ENCODE results near the gene SLC41A2.

SLC41A2 gene

GRCh38 chr12:104975587-104976343 is 17.7 kb upstream of the SLC41A2 start:
- no peak for TF ChIP-seq ZC3H10 (CRISPR knock-in tag; IDR thresholded peaks at IDR 0.05)
- TF ChIP-seq ZFP3 (CRISPR knock-in tag; IDR thresholded peaks at IDR 0.05), result no peak
- no peak for TF ChIP-seq OSR1 (CRISPR knock-in tag; IDR thresholded peaks at IDR 0.05)
- TF ChIP-seq ESRRG (CRISPR knock-in tag; IDR thresholded peaks at IDR 0.05), result no peak
- no peak for TF ChIP-seq TCF4 (CRISPR knock-in tag; IDR thresholded peaks at IDR 0.05; ENCODE audit: borderline replicate concordance)
- no peak for TF ChIP-seq PATZ1 (CRISPR knock-in tag; IDR thresholded peaks at IDR 0.05; ENCODE audit: borderline replicate concordance)
- no peak for TF ChIP-seq BACH2 (CRISPR knock-in tag; IDR thresholded peaks at IDR 0.05; ENCODE audit: borderline replicate concordance)
- TF ChIP-seq ARNTL (CRISPR knock-in tag; IDR thresholded peaks at IDR 0.05; ENCODE audit: borderline replicate concordance, low read depth), result no peak
- no peak for TF ChIP-seq CSRNP3 (CRISPR knock-in tag; IDR thresholded peaks at IDR 0.05)
- no peak for TF ChIP-seq RARB (CRISPR knock-in tag; IDR thresholded peaks at IDR 0.05)
- ATAC-seq, result no peak

- TF ChIP-seq PATZ1 (CRISPR knock-in tag; IDR thresholded peaks at IDR 0.05; ENCODE audit: borderline replicate concordance) (no peak), ARNTL (CRISPR knock-in tag; IDR thresholded peaks at IDR 0.05; ENCODE audit: borderline replicate concordance, low read depth) (no peak)
- no peak for ATAC-seq
Observed at GRCh38 chr12:104974626-104975290, 16.7 kb upstream of the SLC41A2 start.

GRCh38 chr12:104973250-104973649 is 15.2 kb upstream of the SLC41A2 start:
- no peak for ATAC-seq
- TF ChIP-seq RARB (CRISPR knock-in tag; IDR thresholded peaks at IDR 0.05) (no peak), GLIS3 (CRISPR knock-in tag; IDR thresholded peaks at IDR 0.05) (no peak), SNAI2 (CRISPR knock-in tag; IDR thresholded peaks at IDR 0.05) (no peak), BACH2 (CRISPR knock-in tag; IDR thresholded peaks at IDR 0.05; ENCODE audit: borderline replicate concordance) (no peak), TSHZ2 (CRISPR knock-in tag; IDR thresholded peaks at IDR 0.05) (no peak), PPARA (CRISPR knock-in tag; IDR thresholded peaks at IDR 0.05; ENCODE audit: borderline replicate concordance) (no peak), TCF4 (CRISPR knock-in tag; IDR thresholded peaks at IDR 0.05; ENCODE audit: borderline replicate concordance) (no peak), CSRNP3 (CRISPR knock-in tag; IDR thresholded peaks at IDR 0.05) (no peak), ZFP3 (CRISPR knock-in tag; IDR thresholded peaks at IDR 0.05) (no peak), ZNF565 (CRISPR knock-in tag; conservative IDR thresholded peaks at IDR 0.05; ENCODE audit: low read depth) (no peak), ARNTL (CRISPR knock-in tag; IDR thresholded peaks at IDR 0.05; ENCODE audit: borderline replicate concordance, low read depth) (no peak), ESRRG (CRISPR knock-in tag; IDR thresholded peaks at IDR 0.05) (no peak), POU6F1 (CRISPR knock-in tag; IDR thresholded peaks at IDR 0.05; ENCODE audit: borderline replicate concordance, low read depth) (no peak), ISL1 (CRISPR knock-in tag; IDR thresholded peaks at IDR 0.05) (no peak), ZNF8 (CRISPR knock-in tag; IDR thresholded peaks at IDR 0.05) (no peak), CREB5 (CRISPR knock-in tag; IDR thresholded peaks at IDR 0.05; ENCODE audit: low read depth) (no peak), TOX (CRISPR knock-in tag; IDR thresholded peaks at IDR 0.05; ENCODE audit: borderline replicate concordance) (no peak), ZC3H10 (CRISPR knock-in tag; IDR thresholded peaks at IDR 0.05) (no peak), CSDC2 (CRISPR knock-in tag; IDR thresholded peaks at IDR 0.05) (no peak), ZNF70 (CRISPR knock-in tag; IDR thresholded peaks at IDR 0.05) (no peak)

Data from SK-N-SH treated with all-trans-retinoic acid at 6 μM for 48 hours (cell line).